ENCODE results near the gene RELB.

Gene RELB

DNA sequence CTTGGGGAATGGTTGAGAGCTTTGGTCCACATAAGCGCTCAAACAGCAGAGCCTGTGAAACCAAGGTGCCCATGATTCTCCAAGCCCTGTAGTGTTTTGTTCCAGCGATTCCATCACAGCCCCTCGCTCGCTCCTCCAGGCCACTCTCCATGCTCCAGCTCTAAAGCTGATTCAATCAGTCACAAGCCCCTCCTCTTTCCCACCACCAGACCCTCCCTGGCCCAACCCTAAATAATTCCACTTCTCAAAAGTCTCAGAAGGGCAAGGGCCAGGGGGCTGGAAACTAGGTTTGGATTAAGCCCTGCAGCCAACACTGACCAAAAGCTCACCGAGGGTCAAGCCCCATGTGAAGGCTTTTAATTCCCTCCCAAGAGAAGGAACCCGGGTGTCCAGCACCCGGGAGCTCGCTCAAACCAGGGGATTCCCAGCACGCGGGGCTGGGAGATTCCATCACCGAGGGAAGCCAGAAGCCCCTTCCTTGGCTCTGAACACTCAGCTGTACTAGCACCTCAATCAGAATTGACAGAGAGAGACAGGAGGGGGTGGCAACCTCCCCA is 73.6 kb downstream of the RELB start:
- Histone ChIP-seq H2AFZ (ENCODE audit: low read depth, low read length, severe bottlenecking) (no peak overlapping the region), H3F3A (ENCODE audit: insufficient read depth) (peaks cover 29% of the 10 kb centered on the region), H3K9ac (ENCODE audit: low read length) (peak overlapping the region; percentile 54), H4K20me1 (ENCODE audit: low read depth, low read length) (peaks cover 9% of the 10 kb centered on the region), H3K9me3 (ENCODE audit: insufficient read depth, low read length) (no peaks in the 10 kb centered on the region), H3K36me3 (ENCODE audit: low read length) (peaks cover 8% of the 10 kb centered on the region; the same call in 1 of the 2 replicates), H3K79me2 (ENCODE audit: insufficient read depth, low read length) (peaks cover 44% of the 10 kb centered on the region), H3K4me2 (ENCODE audit: low read depth, low read length, poor library complexity, severe bottlenecking) (peak overlapping the region; percentile 88), H3K27me3 (ENCODE audit: low read length) (no peaks in the 10 kb centered on the region), H3K27ac (ENCODE audit: low read depth, low read length) (peak overlapping the region; percentile 90), H3K4me3 (ENCODE audit: insufficient read depth, low read length, poor library complexity, severe bottlenecking) (peak overlapping the region; percentile 57), H3K9me2 (replicated peaks; ENCODE audit: insufficient read depth, low read length) (no peaks in the 10 kb centered on the region)
- TF ChIP-seq EZH2phosphoT487 (conservative IDR thresholded peaks at IDR 0.05; ENCODE audit: low read length) = no peak
- TF ChIP-seq CTCF (IDR thresholded peaks at IDR 0.05; ENCODE audit: insufficient read depth, low read length, poor library complexity, severe bottlenecking) = no peak

- peaks cover 50% of the 10 kb centered on the region for H3K79me2 ChIP-seq (ENCODE audit: insufficient read depth, low read length)
- H2AFZ ChIP-seq (ENCODE audit: low read depth, low read length, severe bottlenecking) = no peak overlapping the region
- peak overlapping the region; percentile 96 for H3K9ac ChIP-seq (ENCODE audit: low read length)
Observed at GRCh38 chr19:45075301-45076028, 74.2 kb downstream of the RELB start.

GRCh38 chr19:45076029-45076850 is 75.0 kb downstream of the RELB start, which contains the start of gene ZNF296:
Gene ZNF296 (minus strand): TSS chr19:45076478. CDS start chr19:45076373, 105 bp downstream.
- Histone ChIP-seq H3K36me3 (ENCODE audit: low read length) (peaks cover 8% of the 10 kb centered on the region; the same call in 1 of the 2 replicates), H3F3A (ENCODE audit: insufficient read depth) (peaks cover 29% of the 10 kb centered on the region), H4K20me1 (ENCODE audit: low read depth, low read length) (peaks cover 9% of the 10 kb centered on the region), H3K27ac (ENCODE audit: low read depth, low read length) (peak within 1 kb of the TSS; percentile 96), H3K9me2 (replicated peaks; ENCODE audit: insufficient read depth, low read length) (no peaks in the 10 kb centered on the region), H3K9me3 (ENCODE audit: insufficient read depth, low read length) (no peaks in the 10 kb centered on the region), H3K4me3 (ENCODE audit: insufficient read depth, low read length, poor library complexity, severe bottlenecking) (peak within 1 kb of the TSS; percentile 93), H3K79me2 (ENCODE audit: insufficient read depth, low read length) (peaks cover 58% of the 10 kb centered on the region), H3K9ac (ENCODE audit: low read length) (peak within 1 kb of the TSS; percentile 96), H3K27me3 (ENCODE audit: low read length) (no peaks in the 10 kb centered on the region), H3K4me2 (ENCODE audit: low read depth, low read length, poor library complexity, severe bottlenecking) (peak within 1 kb of the TSS; percentile 87), H2AFZ (ENCODE audit: low read depth, low read length, severe bottlenecking) (no peak within 1 kb of the TSS)
- TF ChIP-seq CTCF (IDR thresholded peaks at IDR 0.05; ENCODE audit: insufficient read depth, low read length, poor library complexity, severe bottlenecking) (no peak), EZH2phosphoT487 (conservative IDR thresholded peaks at IDR 0.05; ENCODE audit: low read length) (no peak)

More at GRCh38 chr19:45075301-45076028, 74.2 kb downstream of the RELB start:
- Histone ChIP-seq H3K36me3 (ENCODE audit: low read length) (peaks cover 8% of the 10 kb centered on the region; the same call in 1 of the 2 replicates), H3K27ac (ENCODE audit: low read depth, low read length) (peak overlapping the region; percentile 96), H3K27me3 (ENCODE audit: low read length) (no peaks in the 10 kb centered on the region), H3K4me3 (ENCODE audit: insufficient read depth, low read length, poor library complexity, severe bottlenecking) (peak overlapping the region; percentile 93), H3F3A (ENCODE audit: insufficient read depth) (peaks cover 29% of the 10 kb centered on the region), H3K9me2 (replicated peaks; ENCODE audit: insufficient read depth, low read length) (no peaks in the 10 kb centered on the region), H3K9me3 (ENCODE audit: insufficient read depth, low read length) (no peaks in the 10 kb centered on the region), H3K4me2 (ENCODE audit: low read depth, low read length, poor library complexity, severe bottlenecking) (peak overlapping the region; percentile 88), H4K20me1 (ENCODE audit: low read depth, low read length) (peaks cover 9% of the 10 kb centered on the region)
- TF ChIP-seq EZH2phosphoT487 (conservative IDR thresholded peaks at IDR 0.05; ENCODE audit: low read length) = no peak
